GM19193 (cell line): ENCODE results near the gene TCF4.

Experiments
- POLR2A ChIP-seq: IDR thresholded peaks from 4 replicates; pipeline ENCODE4 v1.6.1; 2011; ENCODE audit not compliant: insufficient read depth, insufficient read length; ENCODE audit errors: extremely low read depth

Gene TCF4

GRCh38 chr18:55419132-55419946, 168.7 kb downstream of the TCF4 start:
- TF ChIP-seq POLR2A = no peak

GRCh38 chr18:55418439-55418838, 169.6 kb downstream of the TCF4 start:
- TF ChIP-seq POLR2A = no peak

- no peak for TF ChIP-seq POLR2A
These were observed 171.2 kb downstream of the TCF4 start for GRCh38 chr18:55416791-55417190.

GRCh38 chr18:55415258-55415871, 172.6 kb downstream of the TCF4 start:
- TF ChIP-seq POLR2A = no peak

GRCh38 chr18:55414475-55414874, 173.5 kb downstream of the TCF4 start:
- TF ChIP-seq POLR2A = no peak

GRCh38 chr18:55413474-55413873, 174.5 kb downstream of the TCF4 start:
- no peak for TF ChIP-seq POLR2A

- no peak for TF ChIP-seq POLR2A
These were observed 180.0 kb downstream of the TCF4 start for GRCh38 chr18:55407774-55408535.

- TF ChIP-seq POLR2A = no peak
These were observed 180.8 kb downstream of the TCF4 start for GRCh38 chr18:55407191-55407590.

- no peak for TF ChIP-seq POLR2A
These were observed 181.5 kb downstream of the TCF4 start for GRCh38 chr18:55406451-55406991.

GRCh38 chr18:55405893-55406406, 182.0 kb downstream of the TCF4 start:
- no peak for TF ChIP-seq POLR2A

- no peak for TF ChIP-seq POLR2A
These were observed 182.5 kb downstream of the TCF4 start for GRCh38 chr18:55405475-55405874.

GRCh38 chr18:55404832-55405465, 183.0 kb downstream of the TCF4 start:
- no peak for TF ChIP-seq POLR2A

GRCh38 chr18:55404136-55404830, 183.7 kb downstream of the TCF4 start:
- no peak for TF ChIP-seq POLR2A

- TF ChIP-seq POLR2A = no peak
These were observed 184.5 kb downstream of the TCF4 start for GRCh38 chr18:55403421-55403949.
